Cardiac muscle cell (in vitro differentiated cells and primary cell): ENCODE measurements around the gene CINP. TPM values are rescaled to one million over a fixed set of nuclear protein-coding genes. Genes with fewer than 3 reads are reported as not detected.
"Not testable (repeated sequence)": the region's sequence is repeated elsewhere in the genome, so short reads cannot be mapped to it uniquely, and the experiment has no call there.

Experiments
- DNase-seq, 2 donors: peaks; one replicate each; pipeline versions ENCODE4 v3.0.0 to v3.0.0-alpha.2; 2010 to 2017; ENCODE audit warnings: low read depth in 1 of 2, low spot score in 1 of 2
- H3K27ac ChIP-seq: fragments of 200-600 bp; sonication (generic); 2 replicates; pipeline ENCODE4 v1.5.1; 2016
- H3K27me3 ChIP-seq: fragments of 200-600 bp; sonication (generic); 2 replicates; pipeline ENCODE4 v1.6.0; 2016; ENCODE audit warnings: control low read depth
- H3K36me3 ChIP-seq: fragments of 200-600 bp; sonication (generic); 2 replicates; pipeline ENCODE4 v1.5.1; 2016; ENCODE audit warnings: control low read depth
- H3K4me1 ChIP-seq: fragments of 200-600 bp; sonication (generic); 2 replicates; pipeline ENCODE4 v1.8.1; 2017; ENCODE audit warnings: low read depth, mild to moderate bottlenecking, mixed run types
- H3K4me3 ChIP-seq: fragments of 200-600 bp; sonication (generic); 2 replicates; pipeline ENCODE4 v1.5.1; 2016; ENCODE audit warnings: mild to moderate bottlenecking
- H3K9me3 ChIP-seq: fragments of 200-600 bp; sonication (generic); 2 replicates; pipeline ENCODE4 v1.5.1; 2017; ENCODE audit warnings: low read depth, mild to moderate bottlenecking, control low read depth
- CTCF ChIP-seq: IDR thresholded peaks from 2 replicates; pipeline ENCODE4 v1.5.1; 2012; ENCODE audit warnings: low read depth, mild to moderate bottlenecking, low read length
- polyA plus RNA-seq: library from polyadenylated mRNA; unstranded; fragments of >200 nt; fragmentation: Nextera tagmentation; extraction: Ambion mirVana; gene quantifications from 2 replicates; pipeline ENCODE4 v1.2.1, GENCODE V29; 2016
- total RNA-seq: library from RNA; depleted of rRNA; stranded (reverse); fragments of >200 nt; gene quantifications from 2 replicates; pipeline ENCODE4 v1.2.3, GENCODE V29; 2016

The CINP gene
- total and polyA plus RNA-seq, 2 experiments from 2014 or later, result 45.4 to 49.1 TPM

GRCh38 chr14:102338724-102339123 is 24.0 kb downstream of the CINP start:
- DNase-seq, result no peak
- Histone ChIP-seq H3K4me3 (no peak overlapping the region), H3K27me3 (no peaks in the 10 kb centered on the region), H3K36me3 (peaks cover 28% of the 10 kb centered on the region), H3K9me3 (no peaks in the 10 kb centered on the region), H3K4me1 (no peaks in the 10 kb centered on the region), H3K27ac (no peak overlapping the region)
- TF ChIP-seq CTCF, result no peak

- no peak for TF ChIP-seq CTCF
Measured at GRCh38 chr14:102335163-102335562, 27.5 kb downstream of the CINP start.

GRCh38 chr14:102333795-102334705 is 28.6 kb downstream of the CINP start:
- Histone ChIP-seq H3K27ac (no peak overlapping the region), H3K9me3 (no peaks in the 10 kb centered on the region), H3K4me1 (no peaks in the 10 kb centered on the region), H3K36me3 (peaks cover 30% of the 10 kb centered on the region), H3K27me3 (no peaks in the 10 kb centered on the region), H3K4me3 (no peak overlapping the region)
- TF ChIP-seq CTCF, result no peak
- no peak for DNase-seq

More at GRCh38 chr14:102335163-102335562, 27.5 kb downstream of the CINP start:
- H3K4me1 ChIP-seq, result no peaks in the 10 kb centered on the region
- no peak overlapping the region for H3K4me3 ChIP-seq
- no peak overlapping the region for H3K27ac ChIP-seq
- DNase-seq, result no peak
- H3K9me3 ChIP-seq, result no peaks in the 10 kb centered on the region
- H3K27me3 ChIP-seq, result no peaks in the 10 kb centered on the region
- H3K36me3 ChIP-seq, result peaks cover 30% of the 10 kb centered on the region

- DNase-seq, result no peak
- Histone ChIP-seq H3K9me3 (no peaks in the 10 kb centered on the region), H3K27ac (no peak overlapping the region), H3K4me1 (no peaks in the 10 kb centered on the region), H3K4me3 (no peak overlapping the region), H3K36me3 (peaks cover 27% of the 10 kb centered on the region), H3K27me3 (no peaks in the 10 kb centered on the region)
- no peak for TF ChIP-seq CTCF
Measured at GRCh38 chr14:102333390-102333789, 29.3 kb downstream of the CINP start.

- Histone ChIP-seq H3K4me1 (no peaks in the 10 kb centered on the region), H3K27ac (no peak overlapping the region), H3K36me3 (peaks cover 20% of the 10 kb centered on the region), H3K27me3 (no peaks in the 10 kb centered on the region), H3K4me3 (no peak overlapping the region), H3K9me3 (no peaks in the 10 kb centered on the region)
- DNase-seq, result peak in 1 of 2 donors; percentile 9
- TF ChIP-seq CTCF, result no peak
Measured at GRCh38 chr14:102330806-102331205, 31.9 kb downstream of the CINP start.

GRCh38 chr14:102329381-102329780 is 33.3 kb downstream of the CINP start:
- not testable (repeated sequence) for H3K27me3 ChIP-seq, H3K9me3 ChIP-seq, H3K27ac ChIP-seq, DNase-seq, H3K4me1 ChIP-seq, H3K4me3 ChIP-seq
- peaks cover 17% of the 10 kb centered on the region for H3K36me3 ChIP-seq
